OCI-LY1 (cell line): Measurements from ENCODE around the gene C11orf65.

Experiments used
- EZH2 ChIP-seq: fragments of 200-600 bp; sonication (generic), shearing (Covaris generic); IDR thresholded peaks from 2 replicates; pipeline ENCODE4 v1.8.0; 2017; ENCODE audit warnings: borderline replicate concordance, mixed run types, mild to moderate bottlenecking, antibody characterized with exemption, low read length, moderate library complexity, mixed read lengths
- TF ChIP-seq, protein P1 (sequence below): fragments of 200-600 bp; sonication (generic), shearing (Covaris generic); IDR thresholded peaks from 2 replicates; pipeline ENCODE4 v1.5.1; 2017; ENCODE audit warnings: mild to moderate bottlenecking, antibody characterized with exemption, low read length, moderate library complexity, mixed read lengths

DNA sequence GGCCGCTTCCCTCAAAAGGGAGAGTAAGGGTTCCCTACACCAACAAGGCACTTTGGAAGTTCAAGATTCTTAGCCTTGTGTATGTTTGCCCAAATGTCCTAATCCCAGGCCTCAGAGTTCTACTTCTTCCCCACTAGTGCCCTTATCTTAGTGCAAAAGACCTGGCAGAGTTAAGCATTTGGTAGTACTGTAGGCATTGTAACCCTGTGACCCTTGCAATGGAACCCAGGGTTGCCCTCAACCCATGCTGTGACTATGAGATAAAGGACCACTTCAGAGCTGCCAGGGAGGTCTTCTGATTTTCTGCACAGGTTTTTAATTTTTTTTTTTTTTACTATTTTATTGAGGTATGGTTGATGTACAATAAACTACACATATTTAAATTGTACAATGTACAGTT is 65.1 kb downstream of the C11orf65 start:
- TF ChIP-seq, protein P1, sequence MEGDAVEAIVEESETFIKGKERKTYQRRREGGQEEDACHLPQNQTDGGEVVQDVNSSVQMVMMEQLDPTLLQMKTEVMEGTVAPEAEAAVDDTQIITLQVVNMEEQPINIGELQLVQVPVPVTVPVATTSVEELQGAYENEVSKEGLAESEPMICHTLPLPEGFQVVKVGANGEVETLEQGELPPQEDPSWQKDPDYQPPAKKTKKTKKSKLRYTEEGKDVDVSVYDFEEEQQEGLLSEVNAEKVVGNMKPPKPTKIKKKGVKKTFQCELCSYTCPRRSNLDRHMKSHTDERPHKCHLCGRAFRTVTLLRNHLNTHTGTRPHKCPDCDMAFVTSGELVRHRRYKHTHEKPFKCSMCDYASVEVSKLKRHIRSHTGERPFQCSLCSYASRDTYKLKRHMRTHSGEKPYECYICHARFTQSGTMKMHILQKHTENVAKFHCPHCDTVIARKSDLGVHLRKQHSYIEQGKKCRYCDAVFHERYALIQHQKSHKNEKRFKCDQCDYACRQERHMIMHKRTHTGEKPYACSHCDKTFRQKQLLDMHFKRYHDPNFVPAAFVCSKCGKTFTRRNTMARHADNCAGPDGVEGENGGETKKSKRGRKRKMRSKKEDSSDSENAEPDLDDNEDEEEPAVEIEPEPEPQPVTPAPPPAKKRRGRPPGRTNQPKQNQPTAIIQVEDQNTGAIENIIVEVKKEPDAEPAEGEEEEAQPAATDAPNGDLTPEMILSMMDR = no peak
- no peak for TF ChIP-seq EZH2
